Progenitor cell of endocrine pancreas (in vitro differentiated cells): Measurements from ENCODE around the gene SLC9B1. TPM values are rescaled to one million over a fixed set of nuclear protein-coding genes. Genes with fewer than 3 reads are reported as not detected.
A peak's percentile ranks its signal among the peaks of the same experiment; 100 is the strongest.

Source experiments
- DNase-seq: peaks from one replicate; pipeline ENCODE4 v3.0.0; 2021; ENCODE audit warnings: low spot score; ENCODE audit not compliant: unreplicated experiment
- H3K27ac Mint-ChIP-seq: 2 replicates; pipeline ENCODE4 v1.8.0; 2021; ENCODE audit warnings: mild to moderate bottlenecking, moderate library complexity, mixed read lengths
- H3K27me3 Mint-ChIP-seq: 2 replicates; pipeline ENCODE4 v1.8.0; 2021; ENCODE audit warnings: mixed read lengths
- H3K36me3 Mint-ChIP-seq: 2 replicates; pipeline ENCODE4 v1.8.0; 2022; ENCODE audit warnings: mixed read lengths; ENCODE audit not compliant: insufficient read depth
- H3K4me1 Mint-ChIP-seq: 2 replicates; pipeline ENCODE4 v1.8.0; 2021; ENCODE audit warnings: low read depth, mixed read lengths
- H3K4me3 Mint-ChIP-seq: 2 replicates; pipeline ENCODE4 v1.8.0; 2021; ENCODE audit warnings: low read depth, mild to moderate bottlenecking, moderate library complexity, mixed read lengths
- H3K9me3 Mint-ChIP-seq: 2 replicates; pipeline ENCODE4 v1.8.0; 2021; ENCODE audit warnings: low read depth, mixed read lengths
- CTCF ChIP-seq: fragments of 200-600 bp; sonication (generic); IDR thresholded peaks from one replicate; pipeline ENCODE4 v1.5.0; 2021; ENCODE audit warnings: antibody characterized with exemption, mild to moderate bottlenecking; ENCODE audit not compliant: unreplicated experiment
- total RNA-seq: library from RNA; stranded (reverse); gene quantifications from 2 replicates; pipeline ENCODE4 v1.2.1, GENCODE V29; 2021

The SLC9B1 gene
- total RNA-seq, 1 donor from 2014 or later, result 0.79 TPM

DNA sequence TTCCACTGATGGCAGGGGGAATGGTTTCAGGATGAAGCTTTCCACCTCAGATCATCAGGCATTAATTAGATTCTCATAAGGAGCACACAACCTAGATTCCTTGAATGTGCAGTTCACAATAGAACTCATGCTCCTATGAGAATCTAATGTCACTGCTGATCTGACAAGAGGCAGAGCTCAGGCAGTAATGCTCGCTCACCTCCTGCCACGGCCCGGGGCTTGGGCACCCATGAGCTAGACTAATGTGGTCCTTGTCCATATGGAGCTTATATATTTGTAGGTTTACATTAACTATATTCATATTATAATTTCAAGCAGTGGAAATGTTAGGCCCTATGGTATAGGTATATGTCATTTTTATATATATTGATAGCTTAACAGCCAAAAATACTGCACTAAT lies 32.6 kb upstream of the SLC9B1 start:
- H3K9me3 Mint-ChIP-seq, result no peaks in the 10 kb centered on the region
- no peak for TF ChIP-seq CTCF
- H3K36me3 Mint-ChIP-seq, result no peaks in the 10 kb centered on the region
- H3K4me1 Mint-ChIP-seq, result no peaks in the 10 kb centered on the region
- H3K27me3 Mint-ChIP-seq, result no peaks in the 10 kb centered on the region
- H3K4me3 Mint-ChIP-seq, result no peak overlapping the region
- no peak overlapping the region for H3K27ac Mint-ChIP-seq
- DNase-seq, result no peak

DNA sequence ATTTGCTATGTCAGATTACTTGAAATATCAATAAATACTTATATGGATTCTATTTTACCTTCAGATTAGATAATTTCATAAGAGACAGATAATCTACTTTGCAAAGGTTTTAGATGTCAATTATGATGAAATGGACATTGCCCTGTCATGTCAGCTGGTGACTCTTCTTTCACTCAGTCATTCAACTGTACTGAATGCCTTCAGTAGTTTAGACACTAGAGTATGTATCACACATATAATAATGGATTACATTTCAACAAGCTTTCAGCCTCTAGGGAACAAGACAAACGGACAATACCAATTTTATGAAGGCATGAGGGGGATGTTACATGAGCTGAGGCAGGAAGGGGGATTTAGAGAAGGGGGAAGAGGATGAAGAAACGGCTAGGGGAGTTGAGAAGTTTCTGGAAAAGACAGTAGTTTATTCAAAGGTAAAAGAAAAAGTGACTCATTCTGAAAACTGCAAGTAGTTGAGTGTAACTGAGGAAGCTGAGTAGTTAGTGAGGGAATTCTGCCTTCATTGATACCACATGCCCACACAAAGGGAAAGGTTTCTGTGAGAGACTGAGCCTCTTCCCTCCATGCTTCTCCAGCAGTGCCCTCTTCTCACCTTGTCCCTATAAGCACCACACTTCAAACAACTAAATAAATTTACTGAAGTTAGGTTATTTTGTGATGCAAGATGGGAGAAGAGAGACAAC lies 31.4 kb upstream of the SLC9B1 start:
- Mint-ChIP-seq H3K27me3 (peaks cover 2% of the 10 kb centered on the region), H3K4me1 (no peaks in the 10 kb centered on the region), H3K9me3 (no peaks in the 10 kb centered on the region), H3K4me3 (no peak overlapping the region), H3K27ac (no peak overlapping the region), H3K36me3 (no peaks in the 10 kb centered on the region)
- no peak for DNase-seq
- TF ChIP-seq CTCF, result no peak

DNA sequence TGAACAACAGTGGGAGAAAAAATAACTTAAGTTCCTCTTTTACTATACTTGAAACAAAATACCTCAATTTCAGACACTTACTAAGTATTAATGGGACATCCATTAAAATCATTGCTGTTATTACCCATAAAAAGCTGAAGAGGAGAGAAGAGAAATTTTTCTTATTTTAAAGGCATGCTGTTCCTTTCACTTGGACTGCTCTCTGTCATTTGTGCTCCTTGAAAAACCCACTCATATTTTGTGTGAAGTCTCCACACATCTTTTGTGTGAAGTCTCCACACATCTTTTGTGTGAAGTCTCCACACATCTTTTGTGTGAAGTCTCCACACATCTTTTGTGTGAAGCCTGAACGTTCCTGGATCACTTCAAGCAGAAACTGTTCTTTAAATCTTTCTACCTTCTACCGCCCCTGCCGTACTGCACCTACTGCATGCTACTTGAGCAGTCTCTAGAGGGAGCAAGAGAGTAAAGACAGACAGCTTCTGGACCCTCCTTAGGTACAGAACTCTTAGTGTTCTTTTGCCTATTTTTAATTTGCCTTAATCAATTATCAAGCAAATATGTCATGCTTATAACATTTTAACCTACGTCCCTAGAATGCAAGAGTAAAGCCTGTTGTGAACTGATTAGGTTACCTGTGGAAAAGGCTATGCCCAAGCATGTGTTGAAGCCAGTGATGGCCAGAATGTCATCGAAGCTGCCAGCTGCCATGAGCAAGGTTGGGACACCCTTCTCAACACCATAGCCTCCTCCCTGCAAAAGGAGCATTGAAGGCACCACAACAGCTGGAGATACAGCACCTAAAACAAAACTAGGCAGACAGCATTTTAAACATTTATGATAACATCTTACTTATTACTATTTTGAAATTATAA lies 27.1 kb upstream of the SLC9B1 start:
- no peaks in the 10 kb centered on the region for H3K9me3 Mint-ChIP-seq
- peaks cover 2% of the 10 kb centered on the region for H3K27me3 Mint-ChIP-seq
- no peaks in the 10 kb centered on the region for H3K4me1 Mint-ChIP-seq
- peak; percentile 76 for TF ChIP-seq CTCF
- H3K4me3 Mint-ChIP-seq, result no peak overlapping the region
- no peaks in the 10 kb centered on the region for H3K36me3 Mint-ChIP-seq
- no peak overlapping the region for H3K27ac Mint-ChIP-seq
- peak; percentile 10 for DNase-seq

GRCh38 chr4:103044183-103044582 lies 24.7 kb upstream of the SLC9B1 start:
- H3K36me3 Mint-ChIP-seq, result no peaks in the 10 kb centered on the region
- no peak for DNase-seq
- TF ChIP-seq CTCF, result no peak

GRCh38 chr4:103036169-103036568 lies 16.7 kb upstream of the SLC9B1 start:
- no peak for DNase-seq
- Mint-ChIP-seq H3K36me3 (no peaks in the 10 kb centered on the region), H3K4me1 (no peaks in the 10 kb centered on the region), H3K27me3 (no peaks in the 10 kb centered on the region), H3K4me3 (no peak overlapping the region), H3K27ac (no peak overlapping the region), H3K9me3 (no peaks in the 10 kb centered on the region)
- no peak for TF ChIP-seq CTCF

More at GRCh38 chr4:103044183-103044582, 24.7 kb upstream of the SLC9B1 start:
- H3K4me1 Mint-ChIP-seq, result no peaks in the 10 kb centered on the region
- H3K9me3 Mint-ChIP-seq, result no peaks in the 10 kb centered on the region
- no peak overlapping the region for H3K27ac Mint-ChIP-seq
- H3K4me3 Mint-ChIP-seq, result no peak overlapping the region
- peaks cover 2% of the 10 kb centered on the region for H3K27me3 Mint-ChIP-seq
